ENCODE results near the gene B4GALT5. TPM values are rescaled to one million over a fixed set of nuclear protein-coding genes. Genes with fewer than 3 reads are reported as not detected.

Gene B4GALT5
- polyA plus RNA-seq, 3 donors from 2014 or later, result 0.35 to 3.2 (median 2.8) TPM

DNA sequence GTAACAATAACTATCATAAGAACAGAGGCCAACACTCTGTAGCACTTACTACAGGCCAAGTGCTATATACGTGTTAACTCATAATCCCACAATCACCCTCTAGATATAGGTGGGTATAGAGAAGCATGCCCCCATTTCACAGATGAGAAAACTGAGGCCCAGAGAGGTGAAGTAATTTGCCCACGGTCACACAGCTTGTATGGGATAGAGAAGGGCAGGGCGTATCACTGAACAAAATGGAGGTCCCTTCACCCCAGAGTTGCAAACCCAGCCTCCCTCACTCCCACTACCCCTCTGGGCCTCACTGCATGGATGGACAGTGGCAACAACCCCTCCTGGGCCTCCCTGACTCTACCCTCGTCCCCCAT, 113.9 kb downstream of the B4GALT5 start:
- no peaks in the 10 kb centered on the region for H3K36me3 Mint-ChIP-seq
- no peak for DNase-seq
- H3K9me3 Mint-ChIP-seq, result no peaks in the 10 kb centered on the region
- no peak overlapping the region for H3K4me3 Mint-ChIP-seq
- H3K27ac Mint-ChIP-seq, result no peak overlapping the region
- peaks cover 19 to 24% of the 10 kb centered on the region in 2 donors for H3K4me1 Mint-ChIP-seq
- H3K27me3 Mint-ChIP-seq (ENCODE audit: low read depth in 3 of 3), result peaks cover 0 to 3% (median under 1%) of the 10 kb centered on the region in 3 donors

GRCh38 chr20:49597825-49598395, 115.8 kb downstream of the B4GALT5 start:
- Mint-ChIP-seq H3K27me3 (ENCODE audit: low read depth in 3 of 3) (peaks cover 0 to 8% (median 0%) of the 10 kb centered on the region in 3 donors), H3K4me1 (peaks cover 38 to 42% of the 10 kb centered on the region in 2 donors), H3K4me3 (no peak overlapping the region), H3K36me3 (no peaks in the 10 kb centered on the region), H3K9me3 (no peaks in the 10 kb centered on the region), H3K27ac (peak overlapping the region in 1 of 6 donors; percentile 65)
- no peak for DNase-seq

DNA sequence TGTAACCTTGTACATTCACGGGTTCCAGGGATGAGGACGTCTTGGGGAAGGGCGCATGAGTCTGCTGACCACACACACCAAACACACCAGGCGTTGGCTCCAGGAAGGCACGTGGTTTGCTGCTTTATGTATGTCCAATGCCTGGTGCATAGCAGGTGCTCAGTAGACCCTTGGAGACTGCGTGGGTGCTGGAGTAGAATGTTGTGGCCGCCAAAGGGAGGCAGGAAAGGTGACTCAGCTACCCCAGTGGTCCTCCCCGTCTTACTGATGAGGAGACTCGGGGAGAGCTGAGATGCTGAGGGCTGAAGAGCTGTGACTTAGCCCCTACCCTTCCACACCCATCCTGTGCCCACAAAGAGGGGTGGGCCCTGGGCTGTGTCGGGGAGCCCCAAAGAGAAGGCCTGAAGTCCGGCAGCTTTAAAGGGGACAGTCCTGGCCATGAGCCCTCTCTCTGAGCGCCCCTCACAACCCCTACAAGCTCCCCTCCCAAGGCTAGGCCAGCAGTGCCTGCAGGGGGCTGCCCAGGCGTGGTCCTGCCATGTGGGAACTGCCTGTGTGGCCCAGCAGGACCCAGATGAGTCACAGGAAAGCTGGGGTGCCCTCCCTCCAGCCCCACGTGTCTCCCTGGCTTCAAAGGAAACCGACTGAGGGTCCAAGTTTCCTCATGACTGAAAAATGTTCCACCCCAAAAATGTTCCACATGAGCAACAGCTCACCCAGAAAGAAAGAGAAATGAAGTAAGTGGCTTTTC, 117.7 kb downstream of the B4GALT5 start:
- H3K9me3 Mint-ChIP-seq, result no peaks in the 10 kb centered on the region
- peaks cover 0 to 11% (median 2%) of the 10 kb centered on the region in 3 donors for H3K27me3 Mint-ChIP-seq (ENCODE audit: low read depth in 3 of 3)
- peak overlapping the region in 4 of 6 donors; percentile 40 to 92 (median 86) for H3K27ac Mint-ChIP-seq

GRCh38 chr20:49595346-49595745, 118.3 kb downstream of the B4GALT5 start:
- peaks cover 0 to under 1% (median 0%) of the 10 kb centered on the region in 3 donors for H3K36me3 Mint-ChIP-seq
- H3K27me3 Mint-ChIP-seq (ENCODE audit: low read depth in 3 of 3), result peaks cover 0 to 11% (median 5%) of the 10 kb centered on the region in 3 donors
- DNase-seq, result no peak
- peak overlapping the region; percentile 38 to 82 (median 57) for H3K4me3 Mint-ChIP-seq
- H3K4me1 Mint-ChIP-seq, result peaks cover 61 to 62% of the 10 kb centered on the region in 2 donors
- H3K27ac Mint-ChIP-seq, result peak overlapping the region in 4 of 6 donors; percentile 44 to 92 (median 66)
- H3K9me3 Mint-ChIP-seq, result no peaks in the 10 kb centered on the region

More for the DNA sequence above, 117.7 kb downstream of the B4GALT5 start:
- peak overlapping the region in 4 of 5 donors; percentile 38 to 82 (median 60) for H3K4me3 Mint-ChIP-seq
- no peaks in the 10 kb centered on the region for H3K36me3 Mint-ChIP-seq
- DNase-seq, result no peak
- peaks cover 56 to 58% of the 10 kb centered on the region in 2 donors for H3K4me1 Mint-ChIP-seq

GRCh38 chr20:49594931-49595315, 118.8 kb downstream of the B4GALT5 start:
- peak overlapping the region in 5 of 6 donors; percentile 23 to 92 (median 46) for H3K27ac Mint-ChIP-seq
- H3K27me3 Mint-ChIP-seq (ENCODE audit: low read depth in 3 of 3), result peaks cover 0 to 11% (median 6%) of the 10 kb centered on the region in 3 donors
- peak overlapping the region; percentile 38 to 82 (median 52) for H3K4me3 Mint-ChIP-seq
- DNase-seq, result no peak
- peaks cover 0 to 3% (median 0%) of the 10 kb centered on the region in 3 donors for H3K36me3 Mint-ChIP-seq
- H3K4me1 Mint-ChIP-seq, result peaks cover 62 to 64% of the 10 kb centered on the region in 2 donors
- no peaks in the 10 kb centered on the region for H3K9me3 Mint-ChIP-seq

DNA sequence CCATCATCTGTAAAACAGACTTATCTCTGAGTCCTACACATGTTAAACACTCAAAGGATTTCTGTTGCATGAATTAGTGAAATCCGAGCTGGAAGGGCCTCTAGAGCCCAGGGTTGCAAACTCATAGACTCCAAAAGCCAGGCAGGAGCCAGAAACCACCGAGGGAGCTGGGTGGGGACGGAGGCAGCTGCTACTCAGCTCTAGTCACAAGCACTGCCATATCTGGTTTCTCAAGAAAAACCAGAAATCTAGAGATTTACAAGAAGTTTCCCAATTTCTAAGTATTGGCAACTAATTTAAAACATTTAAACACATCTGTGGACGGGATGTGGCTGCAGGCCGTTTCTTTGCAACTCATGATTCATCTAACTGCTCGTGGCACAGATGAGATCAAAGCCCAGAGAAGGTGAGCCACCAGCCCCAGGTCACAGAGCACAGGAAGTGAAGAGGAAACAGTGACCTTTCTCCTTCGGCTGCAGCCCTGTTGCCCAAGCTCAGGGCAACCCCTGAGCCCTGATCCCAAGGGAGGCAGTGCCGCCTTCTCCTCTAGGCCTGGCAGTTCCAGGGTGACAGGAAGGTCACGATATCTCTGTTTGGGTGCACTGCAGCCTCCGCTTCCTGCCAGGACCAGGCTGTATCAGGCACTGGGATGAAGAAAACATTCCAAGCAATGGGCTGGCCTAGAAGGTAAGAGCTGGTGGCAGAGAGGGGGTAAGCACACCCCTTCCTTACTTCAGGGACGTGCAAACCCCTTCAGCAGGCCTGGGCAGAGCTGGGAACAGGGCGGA, 119.3 kb downstream of the B4GALT5 start:
- peak overlapping the region in 5 of 6 donors; percentile 62 to 92 (median 75) for H3K27ac Mint-ChIP-seq
- H3K9me3 Mint-ChIP-seq, result no peaks in the 10 kb centered on the region
- DNase-seq, result peak in 1 of 3 donors; percentile 33
- peak overlapping the region; percentile 0 to 82 (median 50) for H3K4me3 Mint-ChIP-seq
- H3K27me3 Mint-ChIP-seq (ENCODE audit: low read depth in 3 of 3), result peaks cover 0 to 11% (median 6%) of the 10 kb centered on the region in 3 donors
- peaks cover 0 to 3% (median 0%) of the 10 kb centered on the region in 3 donors for H3K36me3 Mint-ChIP-seq
- peaks cover 62 to 64% of the 10 kb centered on the region in 2 donors for H3K4me1 Mint-ChIP-seq

DNA sequence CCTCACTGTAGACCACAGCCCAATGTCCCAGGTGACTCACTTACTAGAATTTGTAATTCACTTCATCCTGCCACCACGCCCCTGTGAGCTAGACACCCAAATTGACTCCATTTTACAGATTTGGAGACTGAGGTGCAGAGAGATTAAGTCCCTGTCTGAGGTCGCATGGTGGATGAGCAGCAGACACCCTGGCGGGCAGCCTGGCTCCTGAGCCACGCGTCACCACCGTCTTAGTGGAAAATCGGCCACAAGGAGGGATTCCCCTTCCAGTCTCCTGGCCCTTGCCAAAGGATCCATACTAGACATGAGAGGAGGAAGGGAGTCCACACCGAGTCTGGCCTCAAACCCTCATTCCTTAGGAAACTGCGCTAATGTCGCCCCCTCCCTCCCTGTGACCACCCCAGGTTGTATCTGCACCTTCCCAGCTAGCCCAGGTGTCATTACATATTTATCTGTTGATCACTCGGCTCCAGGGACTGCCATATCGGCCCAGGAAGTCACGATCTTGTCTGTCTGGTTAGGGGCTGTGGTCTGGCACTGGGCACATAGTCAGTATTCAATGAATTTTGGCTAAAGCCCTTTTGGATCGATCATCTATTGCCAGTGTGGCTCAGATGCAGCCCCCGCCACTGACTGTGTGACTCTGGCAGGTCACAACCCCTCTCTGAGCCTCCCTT, 120.1 kb downstream of the B4GALT5 start:
- Mint-ChIP-seq H3K27me3 (ENCODE audit: low read depth in 3 of 3) (peaks cover 0 to 11% (median 6%) of the 10 kb centered on the region in 3 donors), H3K9me3 (no peaks in the 10 kb centered on the region), H3K36me3 (peaks cover 0 to 3% (median 0%) of the 10 kb centered on the region in 3 donors), H3K4me3 (peak overlapping the region in 4 of 5 donors; percentile 0 to 82 (median 44)), H3K27ac (peak overlapping the region in 5 of 6 donors; percentile 47 to 92 (median 75)), H3K4me1 (peaks cover 62 to 64% of the 10 kb centered on the region in 2 donors)
- DNase-seq, result no peak

DNA sequence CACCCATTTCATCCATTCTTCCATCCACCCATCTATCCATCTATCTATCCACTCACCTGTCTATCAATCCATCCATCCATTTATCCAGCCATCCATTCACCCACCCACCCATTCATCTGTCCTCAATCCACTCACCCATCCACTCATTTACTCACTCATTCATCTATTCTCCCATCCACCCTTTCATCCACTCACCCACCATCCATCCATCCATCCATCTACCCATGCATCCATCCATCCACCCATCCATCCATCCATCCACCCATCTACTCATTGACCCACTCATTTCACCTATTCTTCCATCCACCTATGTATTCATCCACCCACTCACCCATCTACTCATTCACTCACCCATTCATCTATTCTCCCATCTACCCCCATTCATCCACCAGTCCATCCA, 121.6 kb downstream of the B4GALT5 start:
- H3K27ac Mint-ChIP-seq, result peak overlapping the region in 2 of 6 donors; percentile 1 to 4

DNA sequence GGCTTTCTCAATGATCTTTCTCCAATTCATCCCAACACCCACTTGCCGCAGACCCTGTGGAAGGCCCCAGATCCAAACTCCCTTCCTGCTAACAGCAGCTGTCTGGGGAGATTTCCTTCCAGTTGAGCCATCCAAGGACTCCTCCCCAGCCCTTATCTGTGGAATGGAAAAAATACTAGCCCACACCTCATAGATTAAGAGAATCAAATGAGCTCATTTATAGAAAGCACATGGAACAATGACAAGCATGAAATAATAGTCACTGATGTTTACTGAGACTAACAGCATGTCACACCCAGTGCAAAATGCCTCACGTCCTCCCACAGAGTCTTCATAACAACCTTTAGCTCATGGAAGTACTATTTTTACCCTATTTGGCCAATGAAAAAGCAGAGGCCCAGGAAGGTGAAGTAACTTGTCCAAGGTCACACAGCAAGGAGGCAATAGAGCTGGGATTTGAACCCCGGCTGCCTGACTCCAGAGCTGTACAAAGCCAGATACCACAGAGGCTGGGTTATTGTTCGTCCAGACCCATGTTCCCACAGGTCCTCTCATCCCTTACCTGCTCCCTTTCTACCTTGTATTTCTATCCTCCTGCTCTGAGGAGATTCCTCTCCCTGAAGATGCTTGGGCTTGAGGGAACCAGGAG, 122.3 kb downstream of the B4GALT5 start:
- peak overlapping the region in 1 of 5 donors; percentile 30 for H3K4me3 Mint-ChIP-seq
- peaks cover 0 to 3% (median 0%) of the 10 kb centered on the region in 3 donors for H3K36me3 Mint-ChIP-seq
- peaks cover 54 to 60% of the 10 kb centered on the region in 2 donors for H3K4me1 Mint-ChIP-seq
- no peak for DNase-seq
- peaks cover 0 to 11% (median 6%) of the 10 kb centered on the region in 3 donors for H3K27me3 Mint-ChIP-seq (ENCODE audit: low read depth in 3 of 3)
- H3K9me3 Mint-ChIP-seq, result no peaks in the 10 kb centered on the region
- peak overlapping the region in 1 of 6 donors; percentile 53 for H3K27ac Mint-ChIP-seq

More for the DNA sequence above, 121.6 kb downstream of the B4GALT5 start:
- H3K4me1 Mint-ChIP-seq, result peaks cover 56 to 64% of the 10 kb centered on the region in 2 donors
- peaks cover 0 to 11% (median 6%) of the 10 kb centered on the region in 3 donors for H3K27me3 Mint-ChIP-seq (ENCODE audit: low read depth in 3 of 3)
- H3K36me3 Mint-ChIP-seq, result peaks cover 0 to 3% (median 0%) of the 10 kb centered on the region in 3 donors
- DNase-seq, result no peak
- no peaks in the 10 kb centered on the region for H3K9me3 Mint-ChIP-seq
- peak overlapping the region in 1 of 5 donors; percentile 11 for H3K4me3 Mint-ChIP-seq

DNA sequence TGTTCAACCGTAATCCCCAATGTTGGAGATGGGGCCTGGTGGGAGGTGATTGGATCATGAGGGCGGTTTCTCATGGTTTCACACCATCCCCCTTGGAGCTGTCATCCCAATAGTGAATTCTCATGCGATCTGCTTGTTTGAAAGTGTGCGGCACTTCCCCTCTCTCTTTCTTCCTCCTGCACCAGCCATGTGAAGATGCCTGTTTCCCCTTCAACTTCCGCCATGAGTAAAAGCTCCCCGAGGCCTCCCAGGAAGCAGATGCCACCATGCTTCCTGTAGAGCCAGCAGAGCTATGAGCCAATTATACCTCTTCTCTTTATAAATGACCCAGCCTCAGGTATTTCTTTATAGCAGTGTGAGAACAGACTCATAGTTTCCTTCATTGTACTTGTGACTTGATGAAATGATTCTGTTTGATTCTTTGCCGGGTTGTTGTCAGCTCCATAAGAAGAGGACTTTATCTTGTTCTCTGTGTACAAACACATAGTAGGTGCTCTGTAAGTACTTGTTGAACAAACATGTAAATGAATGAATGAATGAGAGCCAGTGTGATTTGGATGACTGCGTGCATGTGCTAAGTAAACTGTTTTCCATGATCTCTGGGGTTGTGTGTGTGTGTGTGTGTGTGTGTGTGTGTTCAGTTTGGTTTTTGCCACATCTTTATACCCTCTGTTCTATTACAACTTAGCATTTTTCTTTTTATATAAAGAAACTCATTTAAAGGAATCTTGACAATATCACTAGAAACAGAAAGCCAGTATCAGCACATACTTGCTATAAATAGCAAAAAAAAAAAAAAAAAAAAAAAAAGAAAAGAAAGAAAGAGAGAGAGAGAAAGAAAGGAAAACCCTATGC, 123.3 kb downstream of the B4GALT5 start:
- no peak for DNase-seq
- peaks cover 46 to 54% of the 10 kb centered on the region in 2 donors for H3K4me1 Mint-ChIP-seq
- H3K27ac Mint-ChIP-seq, result no peak overlapping the region
- no peaks in the 10 kb centered on the region for H3K9me3 Mint-ChIP-seq
- H3K4me3 Mint-ChIP-seq, result peak overlapping the region in 1 of 5 donors; percentile 19
- peaks cover 0 to 3% (median 0%) of the 10 kb centered on the region in 3 donors for H3K36me3 Mint-ChIP-seq
- H3K27me3 Mint-ChIP-seq (ENCODE audit: low read depth in 3 of 3), result peaks cover 3 to 12% (median 6%) of the 10 kb centered on the region in 3 donors

DNA sequence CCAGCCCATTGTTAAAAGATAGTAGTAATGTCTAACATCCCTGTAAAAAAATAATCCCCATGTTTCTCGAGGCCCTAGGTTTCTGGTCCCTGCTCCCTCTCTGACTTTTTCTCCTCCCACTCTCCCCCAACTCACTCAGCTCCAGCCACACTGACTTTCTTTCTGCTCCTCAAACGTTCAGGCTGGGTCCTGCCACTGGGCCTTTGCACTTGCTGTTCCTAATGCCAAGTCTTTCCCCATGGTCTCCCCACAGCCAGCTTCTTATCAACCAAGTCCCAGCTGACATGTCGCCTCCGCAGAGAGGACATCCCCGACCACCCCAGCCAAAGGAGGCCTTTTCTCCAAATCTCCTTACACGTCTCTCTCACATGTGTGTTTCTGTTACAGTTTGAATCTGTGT, 123.9 kb downstream of the B4GALT5 start:
- H3K27ac Mint-ChIP-seq, result no peak overlapping the region
- H3K4me3 Mint-ChIP-seq, result no peak overlapping the region
- peaks cover 46 to 54% of the 10 kb centered on the region in 2 donors for H3K4me1 Mint-ChIP-seq
- peaks cover 6 to 9% (median 7%) of the 10 kb centered on the region in 3 donors for H3K27me3 Mint-ChIP-seq (ENCODE audit: low read depth in 3 of 3)
- no peak for DNase-seq
- H3K9me3 Mint-ChIP-seq, result no peaks in the 10 kb centered on the region
- H3K36me3 Mint-ChIP-seq, result peaks cover 0 to 3% (median 0%) of the 10 kb centered on the region in 3 donors

- Mint-ChIP-seq H3K27me3 (ENCODE audit: low read depth in 3 of 3) (peaks cover 4 to 14% (median 10%) of the 10 kb centered on the region in 3 donors), H3K36me3 (peaks cover 0 to 4% (median 3%) of the 10 kb centered on the region in 3 donors), H3K4me3 (no peak overlapping the region), H3K9me3 (peaks cover 0 to 2% (median 0%) of the 10 kb centered on the region in 6 donors), H3K27ac (no peak overlapping the region), H3K4me1 (peaks cover 23 to 39% of the 10 kb centered on the region in 2 donors)
- DNase-seq, result no peak
Observed at GRCh38 chr20:49587111-49587570, 126.5 kb downstream of the B4GALT5 start.
